ENCODE data around the gene GZMH.
"Not testable (repeated sequence)": the region's sequence is repeated elsewhere in the genome, so short reads cannot be mapped to it uniquely, and the experiment has no call there.

GZMH gene, protein sequence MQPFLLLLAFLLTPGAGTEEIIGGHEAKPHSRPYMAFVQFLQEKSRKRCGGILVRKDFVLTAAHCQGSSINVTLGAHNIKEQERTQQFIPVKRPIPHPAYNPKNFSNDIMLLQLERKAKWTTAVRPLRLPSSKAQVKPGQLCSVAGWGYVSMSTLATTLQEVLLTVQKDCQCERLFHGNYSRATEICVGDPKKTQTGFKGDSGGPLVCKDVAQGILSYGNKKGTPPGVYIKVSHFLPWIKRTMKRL

GRCh38 chr14:24609655-24610344 lies at the start of gene GZMH:
Gene GZMH, minus strand, starts transcription at chr14:24609685. Its CDS starts 72 bp downstream, at chr14:24609613.
- DNase-seq = no peak
- TF ChIP-seq POLR2A (IDR thresholded peaks at IDR 0.05; ENCODE audit: low read length) (no peak), GATA1 (IDR thresholded peaks at IDR 0.05; ENCODE audit: low read depth, low read length) (no peak)

GRCh38 chr14:24648361-24648760 lies 38.9 kb upstream of the GZMH start:
- not testable (repeated sequence) for DNase-seq

DNA sequence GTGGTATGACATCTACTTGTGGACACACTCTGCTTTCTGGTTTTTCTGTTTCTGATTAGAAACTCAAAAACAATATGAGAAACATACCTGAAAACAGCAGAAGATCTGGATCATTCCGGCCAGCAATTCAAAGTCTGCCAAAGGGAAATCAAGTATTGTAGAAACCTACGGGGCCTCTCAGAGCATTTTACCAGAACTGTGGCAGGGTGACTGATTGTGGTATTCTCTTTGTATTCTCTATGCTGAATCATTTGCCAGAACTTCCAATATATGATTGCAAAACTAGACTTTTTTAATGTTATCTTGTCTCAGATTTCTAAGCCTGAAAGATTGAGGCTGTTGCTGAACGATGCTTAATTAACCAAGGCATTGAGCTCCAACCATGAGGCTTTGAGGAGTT lies 30.4 kb upstream of the GZMH start:
- no peak for DNase-seq
- TF ChIP-seq POLR2A (IDR thresholded peaks at IDR 0.05; ENCODE audit: low read length) = no peak
- TF ChIP-seq GATA1 (IDR thresholded peaks at IDR 0.05; ENCODE audit: low read depth, low read length) = no peak

- TF ChIP-seq GATA1 (IDR thresholded peaks at IDR 0.05; ENCODE audit: low read depth, low read length) (no peak), POLR2A (IDR thresholded peaks at IDR 0.05; ENCODE audit: low read length) (no peak)
- no peak for DNase-seq
Measured at GRCh38 chr14:24639270-24639669, 29.8 kb upstream of the GZMH start.

GRCh38 chr14:24634158-24634557 lies 24.7 kb upstream of the GZMH start, which contains the start of gene GZMB:
Gene GZMB, minus strand, starts transcription at chr14:24634190. Its CDS starts 30 bp downstream, at chr14:24634160.
- DNase-seq = no peak
- TF ChIP-seq GATA1 (IDR thresholded peaks at IDR 0.05; ENCODE audit: low read depth, low read length) (no peak), POLR2A (IDR thresholded peaks at IDR 0.05; ENCODE audit: low read length) (no peak)

GRCh38 chr14:24633353-24633752 lies 23.9 kb upstream of the GZMH start:
- no peak for TF ChIP-seq GATA1 (IDR thresholded peaks at IDR 0.05; ENCODE audit: low read depth, low read length)
- TF ChIP-seq POLR2A (IDR thresholded peaks at IDR 0.05; ENCODE audit: low read length) = no peak
- DNase-seq = no peak

DNA sequence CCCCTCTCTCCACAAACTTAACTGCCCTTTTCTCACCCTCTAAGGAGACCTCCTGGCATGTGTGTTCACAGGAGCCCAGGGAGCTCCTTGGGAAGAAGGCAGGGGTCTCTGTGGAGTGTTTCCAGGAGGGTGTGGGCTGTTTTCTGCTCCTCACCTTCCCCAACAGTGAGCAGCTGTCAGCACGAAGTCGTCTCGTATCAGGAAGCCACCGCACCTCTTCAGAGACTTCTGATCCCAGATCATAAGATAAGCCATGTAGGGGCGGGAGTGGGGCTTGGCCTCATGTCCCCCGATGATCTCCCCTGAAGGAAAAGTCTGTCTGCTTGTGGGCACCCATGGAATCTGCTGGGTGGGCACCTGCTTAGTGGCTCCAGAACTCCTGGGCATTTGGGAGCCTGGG lies 23.3 kb upstream of the GZMH start:
- DNase-seq = no peak

GRCh38 chr14:24632336-24632735 lies 22.9 kb upstream of the GZMH start:
- no peak for DNase-seq
- TF ChIP-seq GATA1 (IDR thresholded peaks at IDR 0.05; ENCODE audit: low read depth, low read length) (no peak), POLR2A (IDR thresholded peaks at IDR 0.05; ENCODE audit: low read length) (no peak)

More for the DNA sequence above, 23.3 kb upstream of the GZMH start:
- no peak for TF ChIP-seq GATA1 (IDR thresholded peaks at IDR 0.05; ENCODE audit: low read depth, low read length)
- no peak for TF ChIP-seq POLR2A (IDR thresholded peaks at IDR 0.05; ENCODE audit: low read length)

GRCh38 chr14:24631749-24632335 lies 22.4 kb upstream of the GZMH start:
- TF ChIP-seq GATA1 (IDR thresholded peaks at IDR 0.05; ENCODE audit: low read depth, low read length) (no peak), POLR2A (IDR thresholded peaks at IDR 0.05; ENCODE audit: low read length) (no peak)
- no peak for DNase-seq

DNA sequence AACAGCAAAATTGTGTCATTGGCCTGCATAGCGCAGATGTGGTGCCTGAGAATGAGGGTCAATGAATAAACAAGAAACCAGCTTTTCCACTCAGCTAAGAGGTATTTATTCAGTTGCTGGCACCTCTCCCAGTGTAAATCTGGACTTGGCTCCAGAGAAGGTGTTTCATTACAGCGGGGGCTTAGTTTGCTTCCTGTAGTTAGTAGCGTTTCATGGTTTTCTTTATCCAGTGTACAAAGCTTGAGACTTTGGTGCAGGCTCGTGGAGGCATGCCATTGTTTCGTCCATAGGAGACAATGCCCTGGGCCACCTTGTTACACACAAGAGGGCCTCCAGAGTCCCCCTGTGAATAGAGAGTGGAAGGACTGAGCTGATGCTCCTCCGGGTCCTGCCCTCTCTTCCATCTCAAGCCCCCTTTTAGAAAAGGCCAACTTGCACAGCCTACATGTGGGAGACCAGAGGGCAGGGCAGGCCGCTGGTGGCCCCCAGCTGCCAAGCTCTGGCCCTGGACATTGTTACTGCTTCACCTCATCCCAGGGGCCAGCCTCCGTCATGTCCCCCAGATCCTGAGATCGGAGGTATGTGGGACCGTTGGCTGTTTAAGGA lies 21.5 kb upstream of the GZMH start:
- DNase-seq = no peak

DNA sequence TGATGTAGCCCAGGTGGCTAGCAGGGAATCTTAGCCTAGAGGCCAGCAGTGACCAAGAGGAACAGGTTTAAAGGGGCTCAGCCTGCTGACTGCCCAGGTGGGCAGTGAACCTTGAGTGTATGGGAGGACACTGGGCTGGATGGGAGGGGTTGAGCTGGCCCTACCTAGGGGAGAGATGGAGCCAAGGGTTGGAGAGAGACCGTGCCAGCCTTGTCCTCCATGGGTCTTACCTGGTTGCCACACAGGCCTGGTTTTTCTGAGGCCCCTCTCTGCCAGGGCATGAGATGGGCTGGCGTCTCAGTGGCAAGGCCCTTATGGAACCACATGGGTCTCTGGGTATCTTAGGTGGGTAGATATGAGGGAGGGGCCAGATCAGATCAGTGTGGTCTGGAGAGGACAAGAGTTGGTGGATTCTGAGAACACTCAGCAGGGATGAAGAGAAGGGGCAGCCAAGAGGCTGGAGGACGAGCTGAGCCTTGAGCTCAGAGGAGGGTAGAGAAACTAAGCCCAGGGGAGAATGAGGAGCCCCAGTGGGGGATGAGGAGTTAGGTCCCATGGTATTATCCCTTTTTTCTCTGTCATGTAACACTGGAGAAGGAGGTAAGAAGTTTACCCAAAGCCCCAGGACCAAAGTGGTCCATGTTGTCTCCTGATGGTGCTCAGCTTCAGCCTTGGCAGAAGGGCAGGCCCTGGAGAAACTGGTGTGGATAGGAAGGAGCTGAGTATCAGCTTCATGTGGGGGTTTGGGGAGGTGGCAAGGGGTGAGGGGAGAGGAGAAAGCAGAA lies 20.8 kb upstream of the GZMH start:
- TF ChIP-seq POLR2A (IDR thresholded peaks at IDR 0.05; ENCODE audit: low read length) = no peak
- no peak for TF ChIP-seq GATA1 (IDR thresholded peaks at IDR 0.05; ENCODE audit: low read depth, low read length)
- no peak for DNase-seq

More for the DNA sequence above, 21.5 kb upstream of the GZMH start:
- TF ChIP-seq POLR2A (IDR thresholded peaks at IDR 0.05; ENCODE audit: low read length) (no peak), GATA1 (IDR thresholded peaks at IDR 0.05; ENCODE audit: low read depth, low read length) (no peak)

DNA sequence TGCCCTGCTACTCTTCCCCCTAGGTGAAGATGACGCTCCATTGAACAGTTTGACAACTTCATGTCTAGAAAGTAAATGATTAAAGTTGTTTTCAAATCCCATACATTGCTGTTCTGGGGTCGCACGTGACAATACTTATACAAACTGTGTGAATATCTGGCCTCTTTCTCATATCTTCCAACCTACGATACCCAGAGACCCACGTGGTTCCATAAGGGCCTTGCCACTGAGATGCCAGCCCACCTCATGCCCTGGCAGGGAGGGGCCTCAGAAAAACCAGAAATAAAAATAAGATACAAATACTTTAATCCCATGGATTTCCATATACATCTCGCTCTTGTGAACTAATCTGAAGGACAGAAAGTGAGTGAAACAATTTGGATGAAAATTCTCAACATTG lies 20.0 kb upstream of the GZMH start:
- no peak for DNase-seq
- TF ChIP-seq POLR2A (IDR thresholded peaks at IDR 0.05; ENCODE audit: low read length) (no peak), GATA1 (IDR thresholded peaks at IDR 0.05; ENCODE audit: low read depth, low read length) (no peak)

DNA sequence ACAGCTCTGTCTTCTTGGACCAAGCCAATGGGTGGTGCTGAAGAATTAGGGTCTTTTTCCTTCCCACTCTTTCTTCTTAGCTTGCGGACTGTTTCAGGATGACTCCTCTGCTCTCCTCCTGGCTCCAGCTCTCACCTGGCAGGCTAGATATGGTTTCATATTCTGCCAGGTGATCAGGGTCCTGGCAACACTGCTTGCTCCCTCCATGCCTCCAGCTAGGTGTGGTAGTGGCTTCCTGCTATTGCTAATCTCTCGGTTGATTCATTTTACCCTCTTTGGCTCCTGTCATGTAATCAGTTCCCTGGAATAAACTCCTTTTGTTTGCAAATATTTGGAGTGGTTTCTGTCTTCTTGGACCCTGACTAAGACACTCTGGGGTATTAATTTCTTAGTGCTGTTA lies 4.3 kb upstream of the GZMH start:
- DNase-seq = no peak
- TF ChIP-seq POLR2A (IDR thresholded peaks at IDR 0.05; ENCODE audit: low read length) = no peak
- no peak for TF ChIP-seq GATA1 (IDR thresholded peaks at IDR 0.05; ENCODE audit: low read depth, low read length)

- TF ChIP-seq POLR2A (IDR thresholded peaks at IDR 0.05; ENCODE audit: low read length) (no peak), GATA1 (IDR thresholded peaks at IDR 0.05; ENCODE audit: low read depth, low read length) (no peak)
- DNase-seq = no peak
Measured at GRCh38 chr14:24613241-24613640, 3.8 kb upstream of the GZMH start.

Data from erythroblast (primary cell).